Kidney epithelial cell (primary cell): ENCODE results near the gene SLC16A2. TPM values are rescaled to one million over a fixed set of nuclear protein-coding genes. Genes with fewer than 3 reads are reported as not detected.

Experiments
- DNase-seq: peaks from one replicate; pipeline ENCODE4 v3.0.0-alpha.2; 2010; ENCODE audit warnings: low read depth
- H3K27me3 ChIP-seq: 2 replicates; pipeline ENCODE4 v1.6.0; 2011; ENCODE audit warnings: low read length; ENCODE audit not compliant: control insufficient read depth, insufficient read depth
- H3K36me3 ChIP-seq: 2 replicates; pipeline ENCODE4 v1.5.1; 2011; ENCODE audit warnings: low read length; ENCODE audit not compliant: control insufficient read depth, insufficient read depth
- H3K4me3 ChIP-seq: 2 replicates; pipeline ENCODE4 v1.5.1; 2011; ENCODE audit warnings: low read depth, mild to moderate bottlenecking, control low read depth, low read length
- total RNA-seq: library from RNA; depleted of rRNA; stranded (reverse); fragments of >200 nt; gene quantifications from 2 replicates; pipeline ENCODE4 v1.2.3, GENCODE V29; 2015
- TF ChIP-seq, protein P1 (sequence below): IDR thresholded peaks from 2 replicates; pipeline ENCODE4 v1.5.1; 2011; ENCODE audit warnings: mild to moderate bottlenecking, moderate library complexity, low read length, control low read depth, inconsistent platforms; ENCODE audit not compliant: insufficient read depth, poor library complexity, severe bottlenecking

The SLC16A2 gene
- total RNA-seq, 1 donor from 2014 or later: 5.0 TPM

DNA sequence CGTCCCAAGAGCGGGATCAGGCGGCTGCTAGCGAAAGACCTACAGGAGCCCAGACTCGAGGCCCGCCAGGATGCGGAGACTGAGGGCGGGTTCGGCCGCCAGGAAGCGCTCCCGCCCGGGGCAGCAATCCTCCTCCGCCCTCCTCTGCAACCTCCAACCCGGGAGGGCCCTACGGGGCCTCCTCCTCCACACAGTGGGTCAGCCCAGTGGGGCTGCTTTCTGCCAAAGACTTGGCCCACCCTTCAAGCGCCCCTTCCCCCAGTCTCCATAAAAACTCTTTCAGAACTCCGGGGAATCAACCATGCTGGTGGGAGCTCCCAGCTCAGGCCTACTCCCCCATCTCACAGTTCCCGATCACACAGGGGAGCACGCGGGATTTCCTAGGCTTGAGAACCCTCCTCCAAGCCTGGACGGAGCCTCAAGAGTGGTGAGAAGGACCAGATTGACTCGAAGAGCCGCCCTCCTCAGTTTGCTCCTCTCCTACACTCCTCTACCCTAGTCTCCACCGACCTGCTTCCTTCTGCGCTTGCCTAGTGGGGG is 115.6 kb downstream of the SLC16A2 start:
- peak overlapping the region; percentile 42 for H3K4me3 ChIP-seq
- no peak for DNase-seq
- TF ChIP-seq, protein P1, sequence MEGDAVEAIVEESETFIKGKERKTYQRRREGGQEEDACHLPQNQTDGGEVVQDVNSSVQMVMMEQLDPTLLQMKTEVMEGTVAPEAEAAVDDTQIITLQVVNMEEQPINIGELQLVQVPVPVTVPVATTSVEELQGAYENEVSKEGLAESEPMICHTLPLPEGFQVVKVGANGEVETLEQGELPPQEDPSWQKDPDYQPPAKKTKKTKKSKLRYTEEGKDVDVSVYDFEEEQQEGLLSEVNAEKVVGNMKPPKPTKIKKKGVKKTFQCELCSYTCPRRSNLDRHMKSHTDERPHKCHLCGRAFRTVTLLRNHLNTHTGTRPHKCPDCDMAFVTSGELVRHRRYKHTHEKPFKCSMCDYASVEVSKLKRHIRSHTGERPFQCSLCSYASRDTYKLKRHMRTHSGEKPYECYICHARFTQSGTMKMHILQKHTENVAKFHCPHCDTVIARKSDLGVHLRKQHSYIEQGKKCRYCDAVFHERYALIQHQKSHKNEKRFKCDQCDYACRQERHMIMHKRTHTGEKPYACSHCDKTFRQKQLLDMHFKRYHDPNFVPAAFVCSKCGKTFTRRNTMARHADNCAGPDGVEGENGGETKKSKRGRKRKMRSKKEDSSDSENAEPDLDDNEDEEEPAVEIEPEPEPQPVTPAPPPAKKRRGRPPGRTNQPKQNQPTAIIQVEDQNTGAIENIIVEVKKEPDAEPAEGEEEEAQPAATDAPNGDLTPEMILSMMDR: no peak
- no peaks in the 10 kb centered on the region for H3K36me3 ChIP-seq
- no peaks in the 10 kb centered on the region for H3K27me3 ChIP-seq

DNA sequence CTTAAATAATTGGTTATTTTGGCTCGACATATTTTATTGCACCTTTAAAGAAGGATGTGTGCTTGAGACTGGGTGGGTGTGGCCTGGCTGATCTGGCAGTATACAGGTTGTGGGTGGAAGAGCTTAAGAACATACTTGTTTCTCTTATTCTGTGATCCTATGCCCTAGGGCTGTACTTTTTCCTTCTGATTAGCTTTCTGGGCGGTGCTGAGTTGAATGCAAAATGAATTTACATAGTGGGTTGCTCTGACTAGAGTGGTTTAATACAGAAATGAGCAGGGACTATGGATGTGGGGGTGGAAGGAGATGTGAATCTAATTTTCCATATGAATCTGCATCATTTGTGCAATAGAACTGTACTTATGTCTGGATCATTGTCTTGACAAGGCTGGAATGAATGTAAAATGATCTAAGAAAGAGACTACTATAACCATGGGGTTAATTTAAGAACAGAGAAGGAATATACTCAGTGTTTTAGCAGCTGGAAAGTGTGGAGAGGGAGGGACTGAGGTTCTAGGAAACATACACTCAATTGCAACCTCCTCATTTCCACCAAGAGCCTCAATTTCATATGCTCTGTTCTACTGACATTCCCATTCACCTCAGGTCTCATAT is 119.4 kb downstream of the SLC16A2 start:
- no peaks in the 10 kb centered on the region for H3K36me3 ChIP-seq
- no peaks in the 10 kb centered on the region for H3K27me3 ChIP-seq
- no peak overlapping the region for H3K4me3 ChIP-seq
- DNase-seq: no peak
- TF ChIP-seq, protein P1: no peak

DNA sequence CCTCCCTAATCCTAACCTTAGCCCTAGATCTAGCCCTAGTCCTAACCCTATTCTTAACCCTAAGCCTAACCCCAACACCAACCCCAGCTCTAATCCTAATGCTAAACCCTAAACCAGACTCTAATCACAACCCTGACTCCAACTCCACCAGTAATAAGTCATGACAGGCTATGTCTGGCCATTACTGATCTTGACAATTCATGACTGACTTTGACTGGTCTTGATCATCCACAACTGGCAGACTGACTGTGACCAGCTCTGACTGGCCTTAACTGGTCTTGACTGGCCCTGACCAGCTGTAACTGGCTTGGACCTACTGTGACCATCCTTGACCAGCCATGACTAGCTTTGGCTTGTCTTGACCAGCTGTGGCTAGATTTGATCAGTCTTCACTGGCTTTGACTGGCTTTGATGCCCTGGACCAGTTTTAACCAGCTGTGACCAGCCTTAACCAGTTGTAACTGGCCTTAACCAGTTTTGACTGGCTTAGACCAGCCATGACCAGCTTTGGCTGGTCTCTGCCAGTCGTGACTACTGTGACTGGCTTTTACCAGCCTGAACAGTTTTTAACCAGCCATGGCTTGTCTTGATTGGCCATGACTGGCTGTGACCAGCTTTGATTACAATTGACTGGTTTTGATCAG is 124.7 kb downstream of the SLC16A2 start:
- Histone ChIP-seq H3K27me3 (no peaks in the 10 kb centered on the region), H3K36me3 (no peaks in the 10 kb centered on the region), H3K4me3 (no peak overlapping the region)
- no peak for DNase-seq
- TF ChIP-seq, protein P1: no peak

DNA sequence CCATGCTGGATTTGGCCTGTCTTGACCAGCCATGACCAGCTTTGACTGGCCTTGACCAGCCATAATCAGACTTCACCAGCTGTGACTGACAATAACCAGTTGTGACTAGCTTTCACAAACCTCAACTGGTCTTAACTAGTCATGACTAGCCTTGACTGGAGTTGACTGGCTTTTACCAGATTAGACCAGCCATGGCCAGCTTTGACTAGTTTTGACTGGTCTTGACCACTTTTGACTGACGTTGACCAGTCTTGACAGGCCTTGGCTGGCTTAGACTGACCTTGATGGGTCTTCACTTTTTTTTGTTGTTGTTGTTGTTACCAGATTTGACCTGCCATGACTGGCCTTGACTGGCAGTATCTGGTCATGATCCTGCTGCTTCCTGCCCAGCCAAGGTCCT is 125.7 kb downstream of the SLC16A2 start:
- H3K4me3 ChIP-seq: no peak overlapping the region
- TF ChIP-seq, protein P1: no peak

DNA sequence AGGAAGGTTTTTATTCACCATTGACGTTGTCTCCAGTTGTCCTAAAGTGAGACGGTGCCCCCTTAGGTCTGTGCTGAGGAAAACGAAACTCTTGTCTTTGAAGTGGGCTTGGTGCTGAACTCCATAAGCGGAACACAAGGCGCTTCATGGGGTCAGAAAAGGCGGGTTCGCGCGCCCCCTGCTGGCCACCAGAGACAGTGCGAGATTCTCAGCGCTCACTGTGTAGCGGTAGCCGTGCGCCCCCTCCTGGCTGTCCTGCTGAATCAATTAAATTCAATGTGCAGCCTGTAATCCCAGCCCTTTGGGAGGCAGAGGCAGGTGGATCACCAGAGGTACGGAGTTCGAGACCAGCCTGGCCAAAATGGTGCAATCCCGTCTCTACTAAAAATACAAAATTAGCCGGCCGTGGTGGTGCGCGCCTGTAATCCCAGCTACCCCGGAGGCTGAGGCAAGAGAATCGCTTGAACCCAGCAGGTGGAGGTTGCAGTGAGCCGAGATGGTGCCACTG is 129.1 kb downstream of the SLC16A2 start:
- DNase-seq: no peak
- H3K4me3 ChIP-seq: no peak overlapping the region
- H3K27me3 ChIP-seq: no peaks in the 10 kb centered on the region
- no peaks in the 10 kb centered on the region for H3K36me3 ChIP-seq
- TF ChIP-seq, protein P1: peak; percentile 97

More for the DNA sequence above, 125.7 kb downstream of the SLC16A2 start:
- no peak for DNase-seq
- Histone ChIP-seq H3K36me3 (no peaks in the 10 kb centered on the region), H3K27me3 (no peaks in the 10 kb centered on the region)
